Endothelial cell of umbilical vein (primary cell): ENCODE results near the gene TMED5. TPM values are rescaled to one million over a fixed set of nuclear protein-coding genes. Genes with fewer than 3 reads are reported as not detected.

Experiments used
- BruUV-seq: library from RNA; stranded (reverse); fragments of 400-500 nt; replicated peaks from 2 replicates; lab custom pipeline; 2021; lab: Mats Ljungman, UMichigan
- CTCF ChIA-PET: fragments of 300-600, 350-600 bp; sonication (Branson Sonifier 250); formaldehyde crosslinking; loops from one replicate; lab custom pipeline; 2021; ENCODE audit warnings: antibody characterized with exemption, inconsistent platforms; lab: Charles Lee
- POLR2A ChIA-PET: fragments of 300-600, 350-600 bp; sonication (Branson Sonifier 250); formaldehyde crosslinking; loops from one replicate; lab custom pipeline; 2021; ENCODE audit warnings: antibody characterized with exemption, inconsistent platforms; lab: Charles Lee
- DNase-seq: peaks from one replicate; pipeline ENCODE4 v3.0.0-alpha.2; 2011; ENCODE audit warnings: low read depth, low spot score
- FAIRE-seq: peaks from 2 replicates; lab custom pipeline; 2011; peaks lifted over from hg19 to GRCh38; lab: Jason Lieb, UNC
- H2AFZ ChIP-seq: 2 replicates; pipeline ENCODE4 v1.6.0; 2012; ENCODE audit warnings: low read depth, low read length, control low read depth, inconsistent platforms
- H3K27ac ChIP-seq: 2 replicates; pipeline ENCODE4 v1.5.1; 2011; ENCODE audit warnings: low read depth, mild to moderate bottlenecking, control low read depth, low read length, moderate library complexity; ENCODE audit not compliant: insufficient read depth
- H3K27me3 ChIP-seq, 2 experiments: 2 replicates each; pipeline versions ENCODE4 v1.6.0 to v1.6.1; 2011; ENCODE audit warnings: low read length in 2 of 2, mixed read lengths in 1 of 2; ENCODE audit not compliant: control insufficient read depth in 2 of 2, insufficient read depth in 2 of 2
- H3K36me3 ChIP-seq, 2 experiments: 2 replicates in 1 of 2; 3 replicates in 1 of 2; pipeline ENCODE4 v1.5.1; 2011; ENCODE audit warnings: low read length in 2 of 2, mild to moderate bottlenecking in 1 of 2, moderate library complexity in 1 of 2; ENCODE audit not compliant: control insufficient read depth in 2 of 2, insufficient read depth in 2 of 2; ENCODE audit errors: extremely low read depth in 1 of 2
- H3K4me1 ChIP-seq: 3 replicates; pipeline ENCODE4 v1.5.1; 2011; ENCODE audit warnings: mild to moderate bottlenecking, low read length; ENCODE audit not compliant: control insufficient read depth, insufficient read depth; ENCODE audit errors: extremely low read depth
- H3K4me2 ChIP-seq: 2 replicates; pipeline ENCODE4 v1.6.1; 2011; ENCODE audit warnings: low read length, control low read depth, mixed read lengths; ENCODE audit not compliant: insufficient read depth
- H3K4me3 ChIP-seq, 3 experiments: fragments of 200-600 bp in 1 of 3; sonication (generic), shearing (Covaris generic) in 1 of 3; replicated peaks in 1 of 3; 2 replicates each; pipeline ENCODE4 v1.5.1; 2011 to 2016; ENCODE audit warnings: control low read depth in 3 of 3, low read length in 3 of 3, mild to moderate bottlenecking in 2 of 3, inconsistent platforms in 1 of 3, low read depth in 1 of 3, moderate library complexity in 1 of 3; ENCODE audit not compliant: insufficient read depth in 1 of 3
- H3K79me2 ChIP-seq: 2 replicates; pipeline ENCODE4 v1.6.0; 2012; ENCODE audit warnings: low read length, inconsistent platforms; ENCODE audit not compliant: control insufficient read depth, insufficient read depth
- H3K9ac ChIP-seq: replicated peaks from 2 replicates; pipeline ENCODE3; 2011; ENCODE audit warnings: low read length, control low read depth; ENCODE audit not compliant: insufficient read depth; ENCODE audit errors: extremely low read depth
- H3K9me1 ChIP-seq: replicated peaks from 3 replicates; pipeline ENCODE4 v1.6.0; 2011; ENCODE audit warnings: mild to moderate bottlenecking, low read length; ENCODE audit not compliant: control insufficient read depth, insufficient read depth; ENCODE audit errors: extremely low read depth
- H3K9me3 ChIP-seq: replicated peaks from 2 replicates; pipeline ENCODE4 v1.5.1; 2012; ENCODE audit warnings: low read length, inconsistent platforms; ENCODE audit not compliant: control insufficient read depth, insufficient read depth
- H4K20me1 ChIP-seq: replicated peaks from 2 replicates; pipeline ENCODE3; 2011; ENCODE audit warnings: mild to moderate bottlenecking, low read length; ENCODE audit not compliant: control insufficient read depth, insufficient read depth; ENCODE audit errors: extremely low read depth
- EZH2 ChIP-seq: IDR thresholded peaks from 2 replicates; pipeline ENCODE4 v1.6.1; 2012; ENCODE audit warnings: borderline replicate concordance, low read depth, mild to moderate bottlenecking, moderate library complexity, low read length, inconsistent platforms; ENCODE audit not compliant: severe bottlenecking
- FOS ChIP-seq: IDR thresholded peaks from 2 replicates; pipeline ENCODE4 v1.6.1; 2011; ENCODE audit warnings: mild to moderate bottlenecking, low read length, moderate library complexity, borderline replicate concordance; ENCODE audit not compliant: insufficient read depth
- GATA2 ChIP-seq: IDR thresholded peaks from 2 replicates; pipeline ENCODE4 v1.7.0; 2011; ENCODE audit warnings: low read depth, mild to moderate bottlenecking, moderate library complexity, mixed read lengths, low read length; ENCODE audit not compliant: insufficient read length, insufficient read depth
- JUN ChIP-seq: IDR thresholded peaks from 2 replicates; pipeline ENCODE4 v1.6.1; 2011; ENCODE audit warnings: borderline replicate concordance, low read depth; ENCODE audit not compliant: insufficient read length, insufficient read depth
- MYC ChIP-seq: IDR thresholded peaks from one replicate; pipeline ENCODE4 v1.6.1; 2011; ENCODE audit warnings: mild to moderate bottlenecking, low read depth, low read length
- POLR2A ChIP-seq: IDR thresholded peaks from 2 replicates; pipeline ENCODE4 v1.6.1; 2012; ENCODE audit warnings: low read depth, mild to moderate bottlenecking, control low read depth, low read length
- POLR2AphosphoS5 ChIP-seq: IDR thresholded peaks from 2 replicates; pipeline ENCODE4 v1.6.1; 2012; ENCODE audit warnings: low read depth, mild to moderate bottlenecking, control low read depth, low read length, moderate library complexity; ENCODE audit not compliant: insufficient read depth
- dilution Hi-C: fragments of 300-500 bp; cut with MboI; formaldehyde crosslinking; loops from one replicate; pipeline ENCODE4 v1.15.0; 2019; ENCODE audit warnings: low sequenced_read_pairs; ENCODE audit not compliant: extremely low pct_ligation_motif_present
- intact Hi-C: fragments of 100-400 bp; cut with micrococcal nuclease; formaldehyde crosslinking; loops from one replicate; pipeline ENCODE4 v1.10.0; 2022
- polyA plus RNA-seq, 4 experiments: library from polyadenylated mRNA; depleted of rRNA in 3 of 4; stranded (reverse) in 3 of 4; unstranded in 1 of 4; fragments of >200 nt; gene quantifications; 2 replicates each; pipeline versions ENCODE4 v1.2.1 to v1.2.3, GENCODE V29; 2011 to 2012; ENCODE audit warnings: missing spikeins in 1 of 4
- total RNA-seq: library from RNA; stranded (reverse); gene quantifications from 2 replicates; pipeline ENCODE4 v1.2.3, GENCODE V29; 2021
- TF ChIP-seq, protein P1 (sequence below), 2 donors: IDR thresholded peaks; 1 replicate in 1 of 2; 2 replicates in 1 of 2; pipeline ENCODE4 v1.5.1; 2011; ENCODE audit warnings: low read length in 2 of 2, mild to moderate bottlenecking in 2 of 2, moderate library complexity in 2 of 2, control low read depth in 1 of 2, inconsistent platforms in 1 of 2, low read depth in 1 of 2; ENCODE audit not compliant: insufficient read depth in 1 of 2; ENCODE audit errors: extremely low read depth in 1 of 2
- TF ChIP-seq, protein P2 (sequence below): IDR thresholded peaks from 2 replicates; pipeline ENCODE4 v1.6.1; 2011; ENCODE audit not compliant: insufficient read depth, insufficient read length

Gene TMED5
- total and polyA plus RNA-seq, 2 donors (not counting 3 experiments of a cell fraction or from before 2014, with no cell fraction given) = 24.2 to 51.2 TPM

DNA sequence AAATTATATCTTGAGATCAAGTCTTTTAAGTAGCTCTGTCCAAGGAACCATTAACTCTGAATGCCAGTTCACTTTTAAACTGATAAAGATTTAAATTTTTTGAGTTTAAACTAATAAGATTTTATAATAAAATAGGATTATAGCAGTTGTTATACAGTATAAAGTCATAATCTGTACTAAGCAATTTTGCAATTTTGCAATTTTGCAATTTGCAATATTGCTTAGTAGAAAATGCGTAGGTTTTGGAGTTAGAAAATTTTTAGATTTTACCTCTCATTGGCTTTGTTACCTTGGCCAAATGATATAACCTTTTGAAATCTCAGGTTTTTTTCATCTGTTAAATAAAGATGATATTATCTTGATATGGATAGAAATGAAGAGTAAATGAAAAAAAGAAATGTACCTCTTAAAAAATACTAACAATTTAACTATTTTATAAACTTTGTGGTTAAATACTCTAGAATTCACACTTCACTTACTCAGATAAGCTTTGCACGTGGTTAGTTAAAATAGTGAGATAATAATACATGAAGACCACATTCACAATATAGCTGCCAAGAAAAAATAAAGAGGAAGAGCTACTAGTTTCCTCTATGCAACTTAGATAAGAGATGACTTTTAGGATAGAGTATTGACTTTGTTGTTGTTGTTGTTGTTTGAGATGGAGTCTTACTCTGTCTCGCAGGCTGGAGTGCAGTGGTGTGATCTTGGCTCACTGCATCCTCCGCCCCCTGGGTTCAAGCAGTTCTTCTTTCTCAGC, 14.2 kb upstream of the TMED5 start:
- Histone ChIP-seq H2AFZ (no peak overlapping the region), H3K9me1 (no peaks in the 10 kb centered on the region), H4K20me1 (no peaks in the 10 kb centered on the region), H3K27ac (no peak overlapping the region), H3K4me3 (no peak overlapping the region), H3K27me3 (no peaks in the 10 kb centered on the region), H3K36me3 (no peaks in the 10 kb centered on the region), H3K9ac (no peak overlapping the region), H3K79me2 (no peaks in the 10 kb centered on the region), H3K9me3 (no peaks in the 10 kb centered on the region), H3K4me1 (no peaks in the 10 kb centered on the region), H3K4me2 (no peak overlapping the region)
- ChIA-PET CTCF (no interaction called here), POLR2A (no interaction called here)
- intact Hi-C loops = no loop called here
- dilution Hi-C loops = no loop called here
- FAIRE-seq = no peak
- TF ChIP-seq FOS (no peak), POLR2AphosphoS5 (no peak), JUN (no peak), EZH2 (no peak), MYC (no peak), POLR2A (no peak), GATA2 (no peak)
- TF ChIP-seq, protein P1, sequence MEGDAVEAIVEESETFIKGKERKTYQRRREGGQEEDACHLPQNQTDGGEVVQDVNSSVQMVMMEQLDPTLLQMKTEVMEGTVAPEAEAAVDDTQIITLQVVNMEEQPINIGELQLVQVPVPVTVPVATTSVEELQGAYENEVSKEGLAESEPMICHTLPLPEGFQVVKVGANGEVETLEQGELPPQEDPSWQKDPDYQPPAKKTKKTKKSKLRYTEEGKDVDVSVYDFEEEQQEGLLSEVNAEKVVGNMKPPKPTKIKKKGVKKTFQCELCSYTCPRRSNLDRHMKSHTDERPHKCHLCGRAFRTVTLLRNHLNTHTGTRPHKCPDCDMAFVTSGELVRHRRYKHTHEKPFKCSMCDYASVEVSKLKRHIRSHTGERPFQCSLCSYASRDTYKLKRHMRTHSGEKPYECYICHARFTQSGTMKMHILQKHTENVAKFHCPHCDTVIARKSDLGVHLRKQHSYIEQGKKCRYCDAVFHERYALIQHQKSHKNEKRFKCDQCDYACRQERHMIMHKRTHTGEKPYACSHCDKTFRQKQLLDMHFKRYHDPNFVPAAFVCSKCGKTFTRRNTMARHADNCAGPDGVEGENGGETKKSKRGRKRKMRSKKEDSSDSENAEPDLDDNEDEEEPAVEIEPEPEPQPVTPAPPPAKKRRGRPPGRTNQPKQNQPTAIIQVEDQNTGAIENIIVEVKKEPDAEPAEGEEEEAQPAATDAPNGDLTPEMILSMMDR (IDR thresholded peaks at IDR 0.05; ENCODE audit: extremely low read depth in 1 of 2, insufficient read depth in 1 of 2, low read depth in 1 of 2, low read length in 2 of 2) = no peak
- TF ChIP-seq, protein P2, sequence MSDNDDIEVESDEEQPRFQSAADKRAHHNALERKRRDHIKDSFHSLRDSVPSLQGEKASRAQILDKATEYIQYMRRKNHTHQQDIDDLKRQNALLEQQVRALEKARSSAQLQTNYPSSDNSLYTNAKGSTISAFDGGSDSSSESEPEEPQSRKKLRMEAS = no peak
- no TSS peak for BruUV-seq
- no peak for DNase-seq
